ENCODE measurements around the gene DENND4B. TPM values are rescaled to one million over a fixed set of nuclear protein-coding genes. Genes with fewer than 3 reads are reported as not detected.

Gene DENND4B
- total and polyA plus RNA-seq, 9 of the 15 experiments (the other 6 are each of a cell fraction or from before 2014, with no cell fraction given), result 9.5 to 80.5 (median 23.1) TPM

DNA sequence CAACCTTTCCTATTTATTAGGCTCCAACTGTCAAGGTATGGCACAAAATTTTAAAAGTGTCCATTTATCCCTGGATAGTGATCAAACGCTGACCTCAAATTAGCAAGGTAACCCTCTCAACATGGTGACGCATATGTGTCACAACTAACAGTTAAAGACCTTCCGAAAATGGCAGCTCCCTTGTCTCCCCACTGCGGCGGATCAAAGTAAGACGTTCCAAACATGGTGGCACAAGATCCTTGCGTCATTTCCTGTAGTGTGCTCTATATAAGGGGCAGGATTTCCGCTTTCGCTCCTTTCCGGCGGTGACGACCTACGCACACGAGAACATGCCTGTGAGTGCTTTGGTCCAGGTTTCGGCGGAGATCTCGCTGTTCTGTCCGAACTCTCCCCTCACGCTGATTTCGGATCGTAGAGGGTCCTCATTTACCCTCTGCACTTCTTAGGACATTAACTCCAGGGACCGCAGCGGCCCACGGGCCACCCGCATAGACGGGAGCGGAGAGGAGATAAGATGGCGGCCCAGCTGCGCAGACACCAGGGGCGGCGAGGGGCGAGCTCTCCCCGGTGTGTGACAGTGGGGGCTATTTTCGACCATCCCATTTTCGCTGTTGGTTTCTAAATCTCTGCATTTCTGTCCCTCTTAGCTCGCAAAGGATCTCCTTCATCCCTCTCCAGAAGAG, 44.1 kb upstream of the DENND4B start, which contains the start of gene RPS27 (continued):
- no peak; the same call in 1 of the 2 replicates for TF ChIP-seq NCOA6 (IDR thresholded peaks at IDR 0.05)
- TF ChIP-seq HSF4 (CRISPR knock-in tag; IDR thresholded peaks at IDR 0.05; ENCODE audit: borderline replicate concordance), result no peak
- TF ChIP-seq CEBPB (tag; IDR thresholded peaks at IDR 0.05), result peak; percentile 93
- TF ChIP-seq EZH2 (IDR thresholded peaks at IDR 0.05; ENCODE audit: borderline replicate concordance, low read depth, low read length), result no peak
- TF ChIP-seq SAP30 (IDR thresholded peaks at IDR 0.05; ENCODE audit: borderline replicate concordance, insufficient read depth, low read depth, low read length, poor library complexity, severe bottlenecking), result no peak
- no peak for TF ChIP-seq ZNF77 (CRISPR knock-in tag; IDR thresholded peaks at IDR 0.05)
- 0 out of 2 replicates have a peak, but pooled peaks have one; percentile 3 for TF ChIP-seq OTX1 (CRISPR knock-in tag; IDR thresholded peaks at IDR 0.05)
- TF ChIP-seq ZNF140 (CRISPR knock-in tag; IDR thresholded peaks at IDR 0.05), result no peak
- TF ChIP-seq FOXJ3 (CRISPR knock-in tag; IDR thresholded peaks at IDR 0.05), result no peak
- no peak for TF ChIP-seq TEAD2 (tag; IDR thresholded peaks at IDR 0.05)
- TF ChIP-seq, protein P1, sequence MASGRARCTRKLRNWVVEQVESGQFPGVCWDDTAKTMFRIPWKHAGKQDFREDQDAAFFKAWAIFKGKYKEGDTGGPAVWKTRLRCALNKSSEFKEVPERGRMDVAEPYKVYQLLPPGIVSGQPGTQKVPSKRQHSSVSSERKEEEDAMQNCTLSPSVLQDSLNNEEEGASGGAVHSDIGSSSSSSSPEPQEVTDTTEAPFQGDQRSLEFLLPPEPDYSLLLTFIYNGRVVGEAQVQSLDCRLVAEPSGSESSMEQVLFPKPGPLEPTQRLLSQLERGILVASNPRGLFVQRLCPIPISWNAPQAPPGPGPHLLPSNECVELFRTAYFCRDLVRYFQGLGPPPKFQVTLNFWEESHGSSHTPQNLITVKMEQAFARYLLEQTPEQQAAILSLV (tag; IDR thresholded peaks at IDR 0.05), result peak; percentile 64; the same call in 1 of the 2 replicates
- no peak for TF ChIP-seq PURB (CRISPR knock-in tag; IDR thresholded peaks at IDR 0.05; ENCODE audit: low read depth)
- 0 out of 2 replicates have a peak, but pooled peaks have one; percentile 2 for TF ChIP-seq CBFA2T3 (IDR thresholded peaks at IDR 0.05)
- no peak for TF ChIP-seq ZFPM2 (CRISPR knock-in tag; IDR thresholded peaks at IDR 0.05)
- no peak for TF ChIP-seq CREBBP (IDR thresholded peaks at IDR 0.05; ENCODE audit: low read depth, low read length)
- TF ChIP-seq MEF2D (tag; conservative IDR thresholded peaks at IDR 0.05; ENCODE audit: low read depth), result no peak
- TF ChIP-seq MTA2 (IDR thresholded peaks at IDR 0.05; ENCODE audit: low read depth), result no peak
- no peak for TF ChIP-seq BRCA1 (IDR thresholded peaks at IDR 0.05)
- TF ChIP-seq BRCA1 (CRISPR knock-in tag; IDR thresholded peaks at IDR 0.05), result no peak
- no peak for TF ChIP-seq ZNF12 (CRISPR knock-in tag; IDR thresholded peaks at IDR 0.05)
- no peak for TF ChIP-seq CAMTA2 (CRISPR knock-in tag; conservative IDR thresholded peaks at IDR 0.05)
- peak; percentile 96 for TF ChIP-seq POLR2AphosphoS2 (IDR thresholded peaks at IDR 0.05; ENCODE audit: low read length)
- TF ChIP-seq RFX5 (IDR thresholded peaks at IDR 0.05; ENCODE audit: low read depth, low read length), result no peak
- TF ChIP-seq HMGN3 (IDR thresholded peaks at IDR 0.05; ENCODE audit: borderline replicate concordance, extremely low read depth, insufficient read length, low read depth, low read length), result no peak
- peak; percentile 58; the same call in 1 of the 2 replicates for TF ChIP-seq CTBP1 (IDR thresholded peaks at IDR 0.05; ENCODE audit: borderline replicate concordance)
- TF ChIP-seq, protein P2, sequence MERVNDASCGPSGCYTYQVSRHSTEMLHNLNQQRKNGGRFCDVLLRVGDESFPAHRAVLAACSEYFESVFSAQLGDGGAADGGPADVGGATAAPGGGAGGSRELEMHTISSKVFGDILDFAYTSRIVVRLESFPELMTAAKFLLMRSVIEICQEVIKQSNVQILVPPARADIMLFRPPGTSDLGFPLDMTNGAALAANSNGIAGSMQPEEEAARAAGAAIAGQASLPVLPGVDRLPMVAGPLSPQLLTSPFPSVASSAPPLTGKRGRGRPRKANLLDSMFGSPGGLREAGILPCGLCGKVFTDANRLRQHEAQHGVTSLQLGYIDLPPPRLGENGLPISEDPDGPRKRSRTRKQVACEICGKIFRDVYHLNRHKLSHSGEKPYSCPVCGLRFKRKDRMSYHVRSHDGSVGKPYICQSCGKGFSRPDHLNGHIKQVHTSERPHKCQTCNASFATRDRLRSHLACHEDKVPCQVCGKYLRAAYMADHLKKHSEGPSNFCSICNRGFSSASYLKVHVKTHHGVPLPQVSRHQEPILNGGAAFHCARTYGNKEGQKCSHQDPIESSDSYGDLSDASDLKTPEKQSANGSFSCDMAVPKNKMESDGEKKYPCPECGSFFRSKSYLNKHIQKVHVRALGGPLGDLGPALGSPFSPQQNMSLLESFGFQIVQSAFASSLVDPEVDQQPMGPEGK (CRISPR knock-in tag; IDR thresholded peaks at IDR 0.05; ENCODE audit: borderline replicate concordance), result no peak
- TF ChIP-seq, protein P3, sequence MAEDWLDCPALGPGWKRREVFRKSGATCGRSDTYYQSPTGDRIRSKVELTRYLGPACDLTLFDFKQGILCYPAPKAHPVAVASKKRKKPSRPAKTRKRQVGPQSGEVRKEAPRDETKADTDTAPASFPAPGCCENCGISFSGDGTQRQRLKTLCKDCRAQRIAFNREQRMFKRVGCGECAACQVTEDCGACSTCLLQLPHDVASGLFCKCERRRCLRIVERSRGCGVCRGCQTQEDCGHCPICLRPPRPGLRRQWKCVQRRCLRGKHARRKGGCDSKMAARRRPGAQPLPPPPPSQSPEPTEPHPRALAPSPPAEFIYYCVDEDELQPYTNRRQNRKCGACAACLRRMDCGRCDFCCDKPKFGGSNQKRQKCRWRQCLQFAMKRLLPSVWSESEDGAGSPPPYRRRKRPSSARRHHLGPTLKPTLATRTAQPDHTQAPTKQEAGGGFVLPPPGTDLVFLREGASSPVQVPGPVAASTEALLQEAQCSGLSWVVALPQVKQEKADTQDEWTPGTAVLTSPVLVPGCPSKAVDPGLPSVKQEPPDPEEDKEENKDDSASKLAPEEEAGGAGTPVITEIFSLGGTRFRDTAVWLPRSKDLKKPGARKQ (CRISPR knock-in tag; IDR thresholded peaks at IDR 0.05), result no peak

Data from K562 (cell line).